Erythroblast (primary cell): Measurements from ENCODE around the gene UBE2H.

Experiments
- GATA1 ChIP-seq: IDR thresholded peaks from 2 replicates; pipeline ENCODE4 v1.6.1; 2011; ENCODE audit warnings: low read depth, mild to moderate bottlenecking, control low read depth, low read length, moderate library complexity
- POLR2A ChIP-seq: IDR thresholded peaks from 2 replicates; pipeline ENCODE4 v1.6.1; 2011; ENCODE audit warnings: mild to moderate bottlenecking, low read length

GRCh38 chr7:129824291-129825208, 128.2 kb downstream of the UBE2H start:
- no peak for TF ChIP-seq POLR2A
- TF ChIP-seq GATA1 = no peak
